Measurements from ENCODE around the gene SLC10A7.

Gene SLC10A7

GRCh38 chr4:146514651-146515357 is 6.9 kb downstream of the SLC10A7 start:
- H3K14ac ChIP-seq (ENCODE audit: low read length in 2 of 2) = no peak overlapping the region
- no peak overlapping the region for H2AK5ac ChIP-seq (ENCODE audit: low read length, severe bottlenecking)
- no peaks in the 10 kb centered on the region for H3K4me1 ChIP-seq (ENCODE audit: control insufficient read depth, insufficient read depth, low read depth, low read length)
- H3K18ac ChIP-seq (ENCODE audit: low read depth in 1 of 2, low read length in 2 of 2) = no peak overlapping the region
- no peak for DNase-seq
- H3K4me2 ChIP-seq (ENCODE audit: low read length, poor library complexity, severe bottlenecking) = no peak overlapping the region
- H3K9me3 ChIP-seq (ENCODE audit: control insufficient read depth, low read length) = no peaks in the 10 kb centered on the region
- no peak overlapping the region for H2BK120ac ChIP-seq (ENCODE audit: low read depth, low read length)
- H3K4me3 ChIP-seq (ENCODE audit: insufficient read depth in 1 of 2, low read depth in 1 of 2, low read length in 2 of 2) = no peak overlapping the region
- H3K27me3 ChIP-seq (ENCODE audit: control insufficient read depth in 1 of 2, insufficient read depth in 1 of 2, low read length in 2 of 2) = no peaks in the 10 kb centered on the region
- no peak overlapping the region for H3K23ac ChIP-seq (ENCODE audit: low read length in 2 of 2)
- no peak overlapping the region for H2BK12ac ChIP-seq (ENCODE audit: low read length in 2 of 2)
- H3K27ac ChIP-seq (ENCODE audit: low read length, poor library complexity, severe bottlenecking) = no peak overlapping the region
- H4K91ac ChIP-seq (ENCODE audit: low read length) = no peak overlapping the region
- H3K79me1 ChIP-seq (replicated peaks; ENCODE audit: low read length, poor library complexity, severe bottlenecking) = peaks cover 14% of the 10 kb centered on the region
- no peak overlapping the region for H3K4ac ChIP-seq (ENCODE audit: low read depth in 1 of 2, low read length in 2 of 2)
- no peak overlapping the region for H2AFZ ChIP-seq (ENCODE audit: low read depth, low read length)
- no peak overlapping the region for H4K8ac ChIP-seq (ENCODE audit: low read length)
- no peak overlapping the region for H2BK15ac ChIP-seq (ENCODE audit: low read depth, poor library complexity, severe bottlenecking)
- H2BK5ac ChIP-seq (ENCODE audit: low read depth, low read length, poor library complexity, severe bottlenecking) = no peak overlapping the region
- 87% methylated on average over 6 of the region's 7 CpGs for WGBS
- peaks cover 0 to 4% of the 10 kb centered on the region in 2 experiments for H3K36me3 ChIP-seq (ENCODE audit: control insufficient read depth in 1 of 2, insufficient read depth in 2 of 2, low read depth in 1 of 2, low read length in 2 of 2)
- no peak overlapping the region for H3K9ac ChIP-seq (ENCODE audit: low read length)

- Histone ChIP-seq H3K79me1 (replicated peaks; ENCODE audit: low read length, poor library complexity, severe bottlenecking) (peaks cover 10% of the 10 kb centered on the region), H4K8ac (ENCODE audit: low read length) (no peak overlapping the region), H2BK5ac (ENCODE audit: low read depth, low read length, poor library complexity, severe bottlenecking) (no peak overlapping the region), H3K4me2 (ENCODE audit: low read length, poor library complexity, severe bottlenecking) (no peak overlapping the region), H3K27me3 (ENCODE audit: control insufficient read depth in 1 of 2, insufficient read depth in 1 of 2, low read length in 2 of 2) (no peaks in the 10 kb centered on the region), H3K4me1 (ENCODE audit: control insufficient read depth, insufficient read depth, low read depth, low read length) (no peaks in the 10 kb centered on the region), H2BK120ac (ENCODE audit: low read depth, low read length) (no peak overlapping the region), H2AFZ (ENCODE audit: low read depth, low read length) (no peak overlapping the region), H3K9ac (ENCODE audit: low read length) (no peak overlapping the region), H2AK5ac (ENCODE audit: low read length, severe bottlenecking) (no peak overlapping the region), H3K14ac (ENCODE audit: low read length in 2 of 2) (no peak overlapping the region), H3K27ac (ENCODE audit: low read length, poor library complexity, severe bottlenecking) (no peak overlapping the region), H3K36me3 (ENCODE audit: control insufficient read depth in 1 of 2, insufficient read depth in 2 of 2, low read depth in 1 of 2, low read length in 2 of 2) (peaks cover 0 to 4% of the 10 kb centered on the region in 2 experiments), H3K23ac (ENCODE audit: low read length in 2 of 2) (no peak overlapping the region), H3K18ac (ENCODE audit: low read depth in 1 of 2, low read length in 2 of 2) (no peak overlapping the region), H3K4ac (ENCODE audit: low read depth in 1 of 2, low read length in 2 of 2) (no peak overlapping the region), H2BK15ac (ENCODE audit: low read depth, poor library complexity, severe bottlenecking) (no peak overlapping the region), H4K91ac (ENCODE audit: low read length) (no peak overlapping the region), H3K9me3 (ENCODE audit: control insufficient read depth, low read length) (no peaks in the 10 kb centered on the region), H2BK12ac (ENCODE audit: low read length in 2 of 2) (no peak overlapping the region), H3K4me3 (ENCODE audit: insufficient read depth in 1 of 2, low read depth in 1 of 2, low read length in 2 of 2) (no peak overlapping the region)
- WGBS = 100% methylated on average over 1 of the region's 1 CpG
- no peak for DNase-seq
Measured at GRCh38 chr4:146513548-146513947, 8.2 kb downstream of the SLC10A7 start.

- Histone ChIP-seq H3K79me1 (replicated peaks; ENCODE audit: low read length, poor library complexity, severe bottlenecking) (peaks cover 3% of the 10 kb centered on the region), H3K4me2 (ENCODE audit: low read length, poor library complexity, severe bottlenecking) (no peak overlapping the region), H3K4me3 (ENCODE audit: insufficient read depth in 1 of 2, low read depth in 1 of 2, low read length in 2 of 2) (no peak overlapping the region), H4K91ac (ENCODE audit: low read length) (no peak overlapping the region), H3K4ac (ENCODE audit: low read depth in 1 of 2, low read length in 2 of 2) (no peak overlapping the region), H3K4me1 (ENCODE audit: control insufficient read depth, insufficient read depth, low read depth, low read length) (no peaks in the 10 kb centered on the region), H3K9ac (ENCODE audit: low read length) (no peak overlapping the region), H2BK15ac (ENCODE audit: low read depth, poor library complexity, severe bottlenecking) (no peak overlapping the region), H2BK5ac (ENCODE audit: low read depth, low read length, poor library complexity, severe bottlenecking) (no peak overlapping the region), H3K27ac (ENCODE audit: low read length, poor library complexity, severe bottlenecking) (no peak overlapping the region), H2AK5ac (ENCODE audit: low read length, severe bottlenecking) (no peak overlapping the region), H2BK120ac (ENCODE audit: low read depth, low read length) (no peak overlapping the region), H2BK12ac (ENCODE audit: low read length in 2 of 2) (no peak overlapping the region), H3K18ac (ENCODE audit: low read depth in 1 of 2, low read length in 2 of 2) (no peak overlapping the region), H3K23ac (ENCODE audit: low read length in 2 of 2) (no peak overlapping the region), H4K8ac (ENCODE audit: low read length) (no peak overlapping the region), H2AFZ (ENCODE audit: low read depth, low read length) (no peak overlapping the region), H3K14ac (ENCODE audit: low read length in 2 of 2) (no peak overlapping the region), H3K36me3 (ENCODE audit: control insufficient read depth in 1 of 2, insufficient read depth in 2 of 2, low read depth in 1 of 2, low read length in 2 of 2) (peaks cover 0 to 4% of the 10 kb centered on the region in 2 experiments), H3K9me3 (ENCODE audit: control insufficient read depth, low read length) (no peaks in the 10 kb centered on the region), H3K27me3 (ENCODE audit: control insufficient read depth in 1 of 2, insufficient read depth in 1 of 2, low read length in 2 of 2) (no peaks in the 10 kb centered on the region)
- DNase-seq = no peak
- WGBS = 56% methylated on average over 3 of the region's 3 CpGs
Measured at GRCh38 chr4:146511381-146511780, 10.4 kb downstream of the SLC10A7 start.

- Histone ChIP-seq H2AFZ (ENCODE audit: low read depth, low read length) (no peak overlapping the region), H3K9ac (ENCODE audit: low read length) (no peak overlapping the region), H2BK12ac (ENCODE audit: low read length in 2 of 2) (no peak overlapping the region), H2AK5ac (ENCODE audit: low read length, severe bottlenecking) (no peak overlapping the region), H4K8ac (ENCODE audit: low read length) (no peak overlapping the region), H3K79me1 (replicated peaks; ENCODE audit: low read length, poor library complexity, severe bottlenecking) (peaks cover 3% of the 10 kb centered on the region), H3K36me3 (ENCODE audit: control insufficient read depth in 1 of 2, insufficient read depth in 2 of 2, low read depth in 1 of 2, low read length in 2 of 2) (peaks cover 0 to 4% of the 10 kb centered on the region in 2 experiments), H2BK120ac (ENCODE audit: low read depth, low read length) (no peak overlapping the region), H3K4me3 (ENCODE audit: insufficient read depth in 1 of 2, low read depth in 1 of 2, low read length in 2 of 2) (no peak overlapping the region), H3K4me1 (ENCODE audit: control insufficient read depth, insufficient read depth, low read depth, low read length) (no peaks in the 10 kb centered on the region), H3K14ac (ENCODE audit: low read length in 2 of 2) (no peak overlapping the region), H3K4ac (ENCODE audit: low read depth in 1 of 2, low read length in 2 of 2) (no peak overlapping the region), H3K27me3 (ENCODE audit: control insufficient read depth in 1 of 2, insufficient read depth in 1 of 2, low read length in 2 of 2) (no peaks in the 10 kb centered on the region), H3K23ac (ENCODE audit: low read length in 2 of 2) (no peak overlapping the region), H3K18ac (ENCODE audit: low read depth in 1 of 2, low read length in 2 of 2) (no peak overlapping the region), H3K27ac (ENCODE audit: low read length, poor library complexity, severe bottlenecking) (no peak overlapping the region), H4K91ac (ENCODE audit: low read length) (no peak overlapping the region), H2BK5ac (ENCODE audit: low read depth, low read length, poor library complexity, severe bottlenecking) (no peak overlapping the region), H3K4me2 (ENCODE audit: low read length, poor library complexity, severe bottlenecking) (no peak overlapping the region), H3K9me3 (ENCODE audit: control insufficient read depth, low read length) (no peaks in the 10 kb centered on the region), H2BK15ac (ENCODE audit: low read depth, poor library complexity, severe bottlenecking) (no peak overlapping the region)
- 100% methylated on average over 2 of the region's 3 CpGs for WGBS
- DNase-seq = no peak
Measured at GRCh38 chr4:146510942-146511341, 10.8 kb downstream of the SLC10A7 start.

Measured in mesenchymal stem cell (in vitro differentiated cells and primary cell).